Stimulated activated CD4-positive, alpha-beta T cell treated with anti-CD3 and anti-CD28 coated beads, Interleukin-12 subunit alpha, Interleukin-12 subunit beta, amount 100 ng/mL, for 24 hours (primary cell): ENCODE measurements around the gene VWA2.
"Not testable (repeated sequence)": the region's sequence is repeated elsewhere in the genome, so short reads cannot be mapped to it uniquely, and the experiment has no call there.

Experiments used
- DNase-seq, 2 experiments: peaks; one replicate each; pipeline ENCODE4 v3.0.0-alpha.2; 2020; ENCODE audit warnings: low read depth in 2 of 2

Gene VWA2

GRCh38 chr10:114319406-114320248 lies 80.6 kb downstream of the VWA2 start:
- DNase-seq = no peak

GRCh38 chr10:114320249-114321116 lies 81.4 kb downstream of the VWA2 start:
- no peak for DNase-seq

- no peak for DNase-seq
Measured at GRCh38 chr10:114322344-114322743, 83.3 kb downstream of the VWA2 start.

GRCh38 chr10:114323023-114323422 lies 84.0 kb downstream of the VWA2 start:
- no peak for DNase-seq

- no peak for DNase-seq
Measured at GRCh38 chr10:114326795-114327194, 87.7 kb downstream of the VWA2 start.

- DNase-seq = no peak
Measured at GRCh38 chr10:114327537-114328440, 88.7 kb downstream of the VWA2 start.

GRCh38 chr10:114328441-114328812 lies 89.4 kb downstream of the VWA2 start:
- no peak for DNase-seq

GRCh38 chr10:114328874-114329273 lies 89.8 kb downstream of the VWA2 start:
- no peak for DNase-seq

GRCh38 chr10:114329634-114330365 lies 90.7 kb downstream of the VWA2 start:
- DNase-seq = no peak

- no peak for DNase-seq
Measured at GRCh38 chr10:114332301-114333192, 93.5 kb downstream of the VWA2 start.

- DNase-seq = not testable (repeated sequence)
Measured at GRCh38 chr10:114333441-114333840, 94.4 kb downstream of the VWA2 start.

GRCh38 chr10:114334301-114334700 lies 95.2 kb downstream of the VWA2 start:
- DNase-seq = no peak

GRCh38 chr10:114335614-114336013 lies 96.6 kb downstream of the VWA2 start:
- DNase-seq = no peak

- DNase-seq = no peak
Measured at GRCh38 chr10:114336823-114337509, 97.9 kb downstream of the VWA2 start.

GRCh38 chr10:114337510-114338462 lies 98.7 kb downstream of the VWA2 start:
- DNase-seq = no peak

GRCh38 chr10:114340816-114341215 lies 101.8 kb downstream of the VWA2 start:
- no peak for DNase-seq
